Stimulated activated CD4-positive, alpha-beta T cell treated with anti-CD3 and anti-CD28 coated beads, Interleukin-15, amount 100 ng/mL, for 24 hours (primary cell): Measurements from ENCODE around the gene NCOA6.
"Not testable (repeated sequence)": the region's sequence is repeated elsewhere in the genome, so short reads cannot be mapped to it uniquely, and the experiment has no call there.

Experiments used
- DNase-seq: peaks from one replicate; pipeline ENCODE4 v3.0.0-alpha.2; 2020

NCOA6 gene

GRCh38 chr20:34717230-34718095 is 108.0 kb downstream of the NCOA6 start:
- DNase-seq = no peak

- no peak for DNase-seq
Measured at GRCh38 chr20:34716921-34717229, 108.6 kb downstream of the NCOA6 start.

GRCh38 chr20:34715384-34715783 is 110.1 kb downstream of the NCOA6 start:
- no peak for DNase-seq

- DNase-seq = not testable (repeated sequence)
Measured at GRCh38 chr20:34713944-34714515, 111.4 kb downstream of the NCOA6 start.

- peak; percentile 22 for DNase-seq
Measured at GRCh38 chr20:34713194-34713943, 112.1 kb downstream of the NCOA6 start.

- DNase-seq = no peak
Measured at GRCh38 chr20:34712525-34713192, 112.8 kb downstream of the NCOA6 start.

- DNase-seq = no peak
Measured at GRCh38 chr20:34711813-34712430, 113.5 kb downstream of the NCOA6 start.

GRCh38 chr20:34710861-34711574 is 114.4 kb downstream of the NCOA6 start:
- DNase-seq = no peak

GRCh38 chr20:34710568-34710839 is 114.9 kb downstream of the NCOA6 start:
- DNase-seq = no peak

GRCh38 chr20:34709831-34710567 is 115.5 kb downstream of the NCOA6 start:
- peak; percentile 78 for DNase-seq

GRCh38 chr20:34709044-34709830 is 116.2 kb downstream of the NCOA6 start:
- peak; percentile 87 for DNase-seq

- peak; percentile 66 for DNase-seq
Measured at GRCh38 chr20:34708621-34709043, 116.8 kb downstream of the NCOA6 start.

- no peak for DNase-seq
Measured at GRCh38 chr20:34706912-34707784, 118.3 kb downstream of the NCOA6 start.

- DNase-seq = no peak
Measured at GRCh38 chr20:34706302-34706875, 119.1 kb downstream of the NCOA6 start.

- peak; percentile 22 for DNase-seq
Measured at GRCh38 chr20:34705397-34706301, 119.8 kb downstream of the NCOA6 start.

- DNase-seq = no peak
Measured at GRCh38 chr20:34705008-34705396, 120.4 kb downstream of the NCOA6 start.

GRCh38 chr20:34704177-34705007 is 121.1 kb downstream of the NCOA6 start, which contains the start of gene TP53INP2:
Gene TP53INP2, plus strand, starts transcription at chr20:34704344. Its CDS starts 4,396 bp downstream, at chr20:34708740.
- peak; percentile 87 for DNase-seq
